Left renal pelvis (tissue), 4 donors: ENCODE measurements around the gene GSS. TPM values are rescaled to one million over a fixed set of nuclear protein-coding genes. Genes with fewer than 3 reads are reported as not detected.

Source experiments
- DNase-seq, 4 donors: peaks; one replicate each; pipeline ENCODE4 v3.0.0-alpha.2; 2013; ENCODE audit warnings: low read depth in 4 of 4, low spot score in 3 of 4
- polyA plus RNA-seq, 4 donors: library from polyadenylated mRNA; unstranded; fragments of 120-200 nt; gene quantifications; one replicate each; pipeline ENCODE4 v1.2.1, GENCODE V29; 2013; ENCODE audit not compliant: insufficient read length in 4 of 4

The GSS gene
- polyA plus RNA-seq, 4 donors = 33.1 to 56.5 (median 52.9) TPM

DNA sequence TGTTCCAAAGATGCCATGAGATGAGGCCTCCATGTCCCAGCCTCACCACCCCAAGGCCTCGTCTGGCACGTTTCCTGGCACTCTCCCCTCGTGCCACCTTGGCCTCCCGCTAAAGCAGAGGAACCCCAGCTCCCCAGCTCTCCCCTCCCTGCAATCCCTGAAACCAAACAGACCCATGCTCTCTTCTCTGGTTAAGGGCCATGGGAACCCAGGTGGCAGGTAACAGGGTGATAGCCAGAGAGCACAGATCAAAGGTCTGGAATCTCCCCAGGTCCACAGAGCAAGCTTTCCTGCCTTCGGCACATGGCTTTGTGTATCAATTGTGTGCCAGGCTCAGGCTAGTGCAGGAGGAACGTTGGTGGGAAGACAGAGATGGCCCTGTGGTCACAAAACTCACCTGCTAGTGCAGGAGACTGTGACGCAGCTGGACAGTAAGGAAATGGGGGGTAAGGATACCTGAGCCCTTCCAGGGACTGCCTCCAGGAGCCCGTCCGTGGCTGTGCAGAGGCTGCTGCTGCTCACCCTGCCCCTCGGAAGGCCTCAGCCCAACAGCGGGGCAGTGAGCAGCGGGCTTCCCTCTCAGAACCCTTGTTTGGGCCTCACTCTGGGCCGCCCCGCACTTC, 39.0 kb upstream of the GSS start:
- no peak for DNase-seq

DNA sequence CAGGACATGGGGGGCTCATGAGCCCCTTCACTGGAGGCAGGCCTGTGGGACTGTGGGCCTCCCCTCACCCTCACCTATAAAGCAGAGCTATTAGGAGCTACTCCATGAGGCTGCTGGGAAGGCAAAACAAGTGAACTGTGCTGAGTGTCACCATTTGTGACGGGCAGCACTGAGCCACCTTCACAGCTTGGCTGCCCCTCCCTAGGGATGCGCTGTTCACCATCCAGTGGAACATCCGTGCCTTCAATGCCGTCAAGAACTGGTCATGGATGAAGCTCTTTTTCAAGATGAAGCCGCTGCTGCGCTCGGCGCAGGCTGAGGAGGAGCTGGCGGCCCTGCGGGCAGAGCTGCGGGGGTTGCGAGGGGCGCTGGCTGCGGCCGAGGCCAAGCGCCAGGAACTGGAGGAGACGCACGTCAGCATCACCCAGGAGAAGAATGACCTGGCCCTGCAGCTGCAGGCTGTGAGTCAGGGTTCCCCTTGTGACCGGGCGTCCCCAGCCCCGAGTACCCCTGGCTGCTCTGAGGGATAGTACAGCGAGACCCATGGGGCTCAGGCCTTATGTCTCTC, 38.4 kb upstream of the GSS start:
- DNase-seq = no peak

DNA sequence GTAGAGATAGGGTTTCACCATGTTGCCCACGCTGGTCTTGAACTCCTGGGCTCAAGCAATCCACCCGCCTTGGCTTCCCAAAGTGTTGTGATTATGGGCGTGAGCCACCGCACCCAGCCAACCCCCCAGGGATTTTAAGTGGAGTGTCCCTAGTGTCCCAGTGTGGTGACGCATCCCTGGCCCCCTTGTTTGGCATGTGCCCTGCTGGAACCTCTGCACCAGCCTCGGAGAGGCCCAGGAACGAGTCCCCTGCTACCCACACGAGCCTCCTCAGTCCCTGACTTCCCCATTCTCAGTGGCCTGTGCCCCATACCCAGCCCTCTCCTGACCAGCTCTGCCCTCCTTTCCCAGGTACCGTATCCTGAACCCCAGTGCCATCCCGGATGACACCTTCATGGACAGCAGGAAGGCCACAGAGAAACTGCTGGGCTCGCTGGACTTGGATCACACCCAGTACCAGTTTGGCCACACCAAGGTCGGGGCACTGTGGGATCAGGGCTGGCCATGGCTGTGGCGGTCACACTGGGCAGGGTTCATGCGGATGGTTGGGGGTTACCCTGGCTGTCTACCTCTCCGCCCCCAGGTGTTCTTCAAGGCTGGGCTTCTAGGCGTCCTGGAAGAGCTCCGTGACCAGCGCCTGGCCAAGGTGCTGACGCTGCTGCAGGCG, 37.3 kb upstream of the GSS start:
- no peak for DNase-seq

DNA sequence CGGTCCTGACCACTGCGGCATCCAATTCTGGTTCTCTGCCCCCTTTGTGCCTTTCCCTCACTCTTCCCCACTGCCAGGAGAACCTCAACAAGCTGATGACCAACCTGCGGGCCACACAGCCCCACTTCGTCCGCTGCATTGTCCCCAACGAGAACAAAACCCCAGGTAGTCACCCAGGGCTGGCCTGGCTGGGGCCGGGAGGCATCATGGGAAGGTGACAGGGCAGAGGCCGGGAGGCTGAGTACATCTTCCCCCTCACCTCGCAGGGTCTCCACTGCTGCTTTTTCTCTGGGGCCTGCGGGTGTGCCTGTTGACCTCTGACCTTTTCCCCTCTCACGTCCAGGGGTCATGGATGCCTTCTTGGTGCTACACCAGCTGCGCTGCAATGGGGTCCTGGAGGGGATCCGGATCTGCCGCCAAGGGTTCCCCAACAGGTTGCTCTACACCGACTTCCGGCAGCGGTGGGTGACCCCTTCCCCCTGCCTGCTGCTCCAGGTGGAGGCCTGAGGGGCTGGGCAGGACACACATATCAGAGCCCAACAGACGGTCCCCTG, 35.1 kb upstream of the GSS start:
- DNase-seq = no peak

DNA sequence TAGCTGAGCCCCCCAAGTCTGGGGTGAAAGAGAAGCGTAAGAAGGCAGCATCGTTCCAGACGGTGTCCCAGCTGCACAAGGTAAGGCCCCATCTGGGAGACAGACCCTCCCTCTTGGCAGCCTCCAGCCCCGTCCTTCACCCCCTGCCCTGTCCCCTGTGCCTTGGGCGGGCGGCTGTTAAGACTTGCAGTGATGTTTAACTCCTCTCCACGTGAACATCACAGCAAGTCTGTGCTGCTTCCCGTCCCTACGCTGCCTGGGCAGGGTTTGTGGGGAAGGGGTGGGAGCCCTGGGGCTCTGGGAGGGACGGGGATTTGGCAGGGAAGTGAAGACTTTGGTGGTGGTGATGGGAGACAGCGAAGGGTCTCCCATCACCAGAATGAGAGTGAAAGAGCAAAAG, 34.6 kb upstream of the GSS start:
- DNase-seq = no peak

DNA sequence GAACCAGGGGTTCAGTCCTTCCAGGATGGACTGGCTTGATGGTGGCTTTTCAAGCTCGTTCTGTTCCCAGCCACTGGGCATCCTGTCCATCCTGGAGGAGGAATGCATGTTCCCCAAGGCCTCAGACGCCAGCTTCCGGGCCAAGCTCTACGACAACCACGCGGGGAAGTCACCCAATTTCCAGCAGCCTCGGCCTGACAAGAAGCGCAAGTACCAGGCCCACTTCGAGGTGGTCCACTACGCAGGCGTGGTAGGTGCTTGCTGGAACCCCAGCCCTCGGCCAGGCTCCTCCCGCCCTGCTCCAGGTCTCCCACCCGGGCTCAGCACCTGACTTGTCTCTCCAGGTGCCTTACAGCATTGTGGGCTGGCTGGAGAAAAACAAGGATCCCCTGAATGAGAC, 34.1 kb upstream of the GSS start:
- no peak for DNase-seq

DNA sequence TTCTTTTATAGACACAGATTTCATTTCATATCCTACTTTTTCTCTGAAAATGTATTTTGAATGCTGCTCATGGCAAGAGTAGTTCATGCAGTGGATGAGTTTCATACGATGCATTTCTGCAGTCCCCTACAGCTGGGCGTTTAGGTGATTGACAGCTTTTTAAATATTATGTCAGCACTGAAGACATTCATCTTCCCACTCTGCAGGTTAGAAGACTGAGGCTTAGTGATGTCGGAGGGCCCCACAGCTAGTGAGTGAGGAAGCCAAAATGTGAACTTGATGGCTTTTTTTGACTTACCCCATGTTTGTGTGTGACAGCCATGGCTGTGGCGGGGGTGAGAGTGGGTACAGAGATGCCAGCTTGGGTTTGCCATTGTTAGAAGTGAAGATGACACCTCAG, 33.5 kb upstream of the GSS start:
- DNase-seq = no peak

DNA sequence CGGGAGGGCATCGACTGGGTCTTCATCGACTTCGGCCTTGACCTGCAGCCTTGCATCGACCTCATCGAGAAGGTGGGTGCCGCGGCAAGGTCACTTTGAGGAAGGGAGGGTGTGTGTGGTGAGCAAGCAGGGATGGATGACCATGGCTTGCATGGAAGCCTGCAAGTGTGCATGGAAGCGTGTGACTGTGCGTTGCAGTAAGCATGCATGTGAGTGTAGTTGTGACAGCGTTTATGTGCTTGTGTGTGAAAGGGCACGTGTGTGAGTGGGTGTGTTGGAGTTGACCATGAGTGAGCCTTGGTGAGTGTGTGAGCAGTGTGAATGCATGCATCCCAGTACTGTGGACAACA, 32.6 kb upstream of the GSS start:
- no peak for DNase-seq

DNA sequence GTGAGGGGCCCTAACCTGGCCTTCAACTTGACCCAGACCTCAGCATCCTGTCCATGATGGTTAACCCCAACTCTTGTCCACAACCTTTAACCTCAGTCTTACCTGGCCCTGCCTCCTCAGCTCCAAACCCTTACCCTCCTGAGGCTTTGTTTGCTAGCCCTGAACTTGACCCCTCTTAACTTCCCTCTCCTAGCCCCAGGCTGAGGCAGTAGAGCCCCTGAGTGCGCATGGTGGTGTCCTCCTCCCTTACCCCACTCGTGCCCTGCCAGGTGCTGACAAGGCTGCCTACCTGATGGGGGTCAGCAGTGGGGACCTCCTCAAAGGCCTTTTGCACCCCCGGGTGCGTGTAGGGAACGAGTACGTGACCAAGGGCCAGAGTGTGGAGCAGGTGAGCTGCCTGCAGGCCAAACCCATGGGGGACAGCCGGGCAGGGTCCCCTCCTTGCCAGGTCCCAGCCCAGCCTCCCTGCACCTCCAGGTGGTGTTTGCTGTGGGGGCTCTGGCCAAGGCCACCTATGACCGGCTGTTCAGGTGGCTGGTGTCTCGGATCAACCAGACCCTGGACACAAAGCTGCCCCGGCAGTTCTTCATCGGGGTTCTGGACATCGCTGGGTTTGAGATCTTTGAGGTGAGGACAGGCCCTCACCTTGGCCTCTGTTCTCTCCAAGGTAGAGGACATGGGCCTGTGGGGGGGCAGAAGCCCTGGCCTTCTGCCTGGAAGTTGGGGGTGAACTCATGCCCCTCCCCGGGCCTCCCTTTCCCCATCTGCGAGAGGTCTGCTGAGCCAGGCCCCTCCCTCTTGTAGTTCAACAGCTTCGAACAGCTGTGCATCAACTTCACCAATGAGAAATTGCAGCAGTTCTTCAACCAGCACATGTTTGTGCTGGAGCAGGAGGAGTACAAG, 31.9 kb upstream of the GSS start:
- no peak for DNase-seq

DNA sequence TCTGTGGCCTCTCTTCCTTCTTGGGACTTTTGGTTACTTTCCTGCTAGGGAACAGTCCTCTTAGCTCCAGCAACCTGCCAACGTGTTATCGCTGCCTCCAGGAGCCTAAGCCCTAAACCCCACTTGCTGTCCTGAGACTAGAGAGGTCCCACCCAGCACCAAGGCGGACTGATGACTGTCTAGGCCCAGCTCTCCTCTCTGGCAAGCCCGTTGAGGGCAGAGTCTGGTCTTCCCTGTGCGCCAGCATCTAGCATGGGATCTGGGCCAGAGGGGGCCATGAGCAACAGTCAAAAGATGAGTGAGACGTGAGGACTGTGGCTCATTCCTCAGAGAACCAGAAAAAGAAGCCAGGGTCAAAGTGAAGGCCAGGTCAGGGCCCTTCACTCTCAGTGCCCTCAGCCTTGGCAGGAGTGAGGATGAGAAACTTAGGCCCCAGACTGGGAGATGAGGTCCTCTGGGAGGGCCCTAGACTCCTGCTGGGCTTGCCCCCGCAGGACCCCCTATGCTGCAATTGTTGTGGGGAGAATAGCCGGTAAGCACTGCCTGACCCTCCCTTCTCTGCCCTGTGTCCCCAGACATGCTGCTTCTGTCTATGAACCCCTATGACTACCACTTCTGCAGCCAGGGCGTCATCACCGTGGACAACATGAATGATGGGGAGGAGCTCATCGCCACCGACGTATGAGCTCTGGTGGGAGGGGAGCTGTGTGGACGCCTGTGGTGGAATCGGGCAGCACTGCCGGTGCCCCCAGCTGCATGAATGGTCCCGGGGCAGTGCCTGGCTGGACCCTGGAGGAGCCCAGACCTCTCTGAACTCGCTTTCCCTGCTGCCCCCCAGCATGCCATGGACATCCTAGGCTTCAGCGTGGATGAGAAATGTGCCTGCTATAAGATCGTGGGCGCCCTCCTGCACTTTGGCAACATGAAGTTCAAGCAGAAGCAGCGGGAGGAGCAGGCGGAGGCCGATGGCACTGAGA, 31.0 kb upstream of the GSS start:
- no peak for DNase-seq

DNA sequence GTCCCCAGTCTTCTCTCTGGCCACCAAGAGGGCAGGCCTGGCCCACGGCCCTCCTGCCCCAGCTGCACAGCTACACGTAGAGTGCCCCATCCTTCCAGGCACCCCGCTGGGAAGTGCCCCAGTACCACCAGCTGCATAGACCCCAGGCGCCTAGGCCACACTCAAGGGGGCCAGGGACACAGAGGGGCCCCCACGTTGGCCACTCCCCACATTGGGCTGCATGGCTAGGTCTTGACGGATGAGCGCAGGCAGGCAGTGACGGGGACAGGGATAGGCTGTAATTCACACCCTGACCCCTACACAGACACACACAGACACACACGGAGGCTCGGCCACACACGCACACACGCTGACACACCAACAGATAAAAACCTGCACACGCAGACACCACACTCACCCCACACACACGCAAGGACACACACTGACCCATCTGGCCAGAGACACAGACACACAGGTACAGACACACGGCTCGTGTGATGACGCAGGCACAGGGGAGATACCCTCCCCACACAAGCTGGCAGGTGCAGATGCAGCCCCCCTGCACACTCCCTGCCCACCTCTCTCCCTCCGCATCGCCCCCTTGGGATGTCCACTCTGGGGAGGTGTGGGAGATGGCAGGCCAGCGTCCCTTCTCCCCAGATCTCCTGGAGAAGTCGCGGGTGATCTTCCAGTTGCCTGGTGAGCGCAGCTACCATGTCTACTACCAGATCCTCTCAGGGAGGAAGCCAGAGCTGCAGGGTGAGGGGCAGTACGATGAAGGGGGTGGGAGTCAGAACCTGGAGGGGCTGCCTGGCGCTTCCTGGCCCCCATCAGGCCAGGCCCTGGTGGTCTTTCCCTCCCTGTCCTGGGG, 30.1 kb upstream of the GSS start:
- no peak for DNase-seq

DNA sequence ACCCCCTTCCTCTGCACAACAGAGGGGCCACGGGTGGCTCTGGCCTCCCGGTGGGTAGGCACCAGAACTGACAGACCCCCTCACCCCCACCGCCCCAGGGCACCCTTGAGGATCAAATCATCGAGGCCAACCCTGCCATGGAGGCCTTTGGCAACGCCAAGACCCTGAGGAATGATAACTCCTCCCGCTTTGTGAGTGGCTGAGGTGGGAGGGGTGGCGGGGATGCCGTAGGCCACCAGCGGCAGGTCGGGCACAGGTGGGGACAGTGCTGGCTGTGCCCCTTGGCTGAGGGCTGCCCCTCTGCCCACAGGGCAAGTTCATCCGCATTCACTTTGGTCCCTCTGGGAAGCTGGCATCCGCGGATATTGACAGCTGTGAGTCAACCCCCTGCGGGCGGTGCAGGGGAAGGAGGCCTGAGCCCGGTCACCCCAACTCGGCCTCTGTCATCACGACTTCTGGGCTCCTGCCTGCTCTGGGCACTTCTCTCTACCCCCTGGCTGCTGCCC, 29.2 kb upstream of the GSS start:
- DNase-seq = no peak

DNA sequence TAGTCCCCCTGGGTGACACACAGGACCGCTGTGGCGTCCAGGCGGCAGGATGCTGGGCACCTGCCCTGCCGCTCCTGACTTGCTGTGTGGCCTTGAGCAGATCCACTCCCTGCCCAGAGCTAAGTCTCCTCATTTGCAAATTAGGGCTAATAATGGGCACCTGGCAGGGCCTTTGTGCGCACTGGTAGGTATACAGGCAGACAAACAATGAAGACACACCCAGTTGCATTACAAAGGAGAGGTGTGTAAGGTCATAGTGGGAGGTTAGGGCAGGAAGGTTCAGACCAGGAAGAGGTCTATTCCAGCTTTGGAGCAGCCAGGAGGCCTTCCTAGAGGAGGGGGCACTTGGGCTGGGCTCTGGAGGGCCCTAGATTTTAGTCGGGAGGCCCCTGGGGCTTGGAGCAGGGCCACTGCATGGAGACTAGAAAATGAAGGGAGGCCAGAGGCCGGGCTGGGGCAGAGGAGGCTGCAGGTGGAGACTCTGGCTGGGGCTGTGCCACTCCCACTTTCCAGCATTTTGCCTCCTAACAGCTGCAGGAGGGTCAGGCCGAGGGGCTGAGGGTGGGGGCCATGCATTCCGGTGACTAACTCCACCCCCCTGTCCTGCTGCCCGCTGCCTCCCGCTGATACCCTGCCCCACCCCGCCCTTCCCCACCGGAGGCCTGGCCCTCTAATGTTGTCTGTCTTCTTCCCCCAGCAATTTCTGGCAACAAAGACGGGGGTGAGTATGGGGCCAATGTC, 28.6 kb upstream of the GSS start:
- DNase-seq = no peak

DNA sequence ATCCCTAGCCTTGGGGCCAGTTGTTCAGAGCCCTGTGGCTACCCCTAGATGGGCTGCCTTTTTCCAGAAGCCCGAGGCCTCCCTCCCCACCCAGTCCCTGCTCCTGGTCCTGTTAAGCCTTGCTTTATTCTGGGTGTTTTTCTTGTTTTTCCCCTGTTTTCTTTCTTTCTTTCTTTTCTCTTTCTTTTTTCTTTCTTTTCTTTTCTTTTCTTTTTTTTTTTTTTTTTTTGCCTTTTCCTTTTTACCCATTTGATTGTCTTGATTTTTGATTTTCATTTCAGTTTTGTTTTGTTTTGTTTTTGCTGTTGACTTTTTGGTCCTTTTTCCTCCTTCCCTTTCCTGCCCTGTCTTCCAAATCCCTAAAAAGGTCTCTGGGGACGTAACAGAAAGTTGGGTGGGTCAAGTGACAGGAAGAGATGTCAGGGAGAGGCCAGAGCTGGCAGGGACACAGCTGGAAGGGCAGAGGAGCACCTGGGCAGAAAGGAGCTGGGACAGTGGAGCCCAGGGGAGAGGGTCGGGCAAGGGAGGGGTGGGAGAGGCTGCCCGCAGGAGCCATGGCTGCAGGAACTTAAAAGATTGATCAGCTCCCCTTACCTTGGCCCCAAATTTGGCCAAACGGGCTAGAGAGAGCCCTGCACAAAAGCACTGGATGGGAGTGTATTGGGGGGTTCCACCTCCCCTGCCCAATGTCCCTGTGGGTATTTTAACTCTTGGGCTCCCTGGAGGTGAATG, 27.6 kb upstream of the GSS start:
- DNase-seq = no peak

DNA sequence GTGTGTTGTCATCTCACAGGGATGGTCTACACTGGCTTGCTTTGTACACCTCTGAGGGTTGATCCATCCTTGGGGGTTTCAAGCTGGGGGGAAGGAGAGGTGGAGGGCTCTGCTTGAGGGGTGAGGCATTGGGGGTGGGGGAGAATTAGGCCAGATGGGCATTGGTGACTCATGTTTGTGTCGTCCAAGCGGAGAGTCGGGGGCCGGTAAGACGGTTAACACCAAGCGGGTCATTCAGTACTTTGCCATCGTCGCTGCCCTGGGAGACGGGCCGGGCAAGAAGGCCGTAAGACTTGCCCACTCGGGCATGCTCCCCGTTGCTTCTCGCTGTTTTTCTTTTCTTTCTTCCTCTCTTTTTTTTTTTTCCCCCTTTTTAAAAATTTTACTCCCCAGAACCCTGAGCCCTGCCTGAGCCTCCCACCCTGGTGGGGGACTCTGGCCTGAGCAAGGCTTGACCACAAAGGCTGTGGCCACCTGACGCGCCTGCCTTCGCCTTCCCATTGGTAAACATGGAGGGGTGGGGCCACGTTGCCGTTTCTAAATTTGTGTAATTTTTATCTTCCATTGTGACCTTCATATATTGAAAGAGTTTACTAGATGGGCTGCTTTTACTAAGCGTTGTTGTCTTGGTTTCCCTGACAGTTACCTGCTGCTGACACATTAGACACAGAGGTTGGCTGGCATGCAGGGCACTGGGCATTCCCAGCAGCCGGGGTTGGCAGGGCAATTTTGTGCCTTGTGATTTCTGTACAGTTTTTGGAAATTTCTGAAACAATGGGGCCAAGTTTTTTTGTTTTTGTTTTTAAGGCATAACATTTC, 26.9 kb upstream of the GSS start:
- no peak for DNase-seq

DNA sequence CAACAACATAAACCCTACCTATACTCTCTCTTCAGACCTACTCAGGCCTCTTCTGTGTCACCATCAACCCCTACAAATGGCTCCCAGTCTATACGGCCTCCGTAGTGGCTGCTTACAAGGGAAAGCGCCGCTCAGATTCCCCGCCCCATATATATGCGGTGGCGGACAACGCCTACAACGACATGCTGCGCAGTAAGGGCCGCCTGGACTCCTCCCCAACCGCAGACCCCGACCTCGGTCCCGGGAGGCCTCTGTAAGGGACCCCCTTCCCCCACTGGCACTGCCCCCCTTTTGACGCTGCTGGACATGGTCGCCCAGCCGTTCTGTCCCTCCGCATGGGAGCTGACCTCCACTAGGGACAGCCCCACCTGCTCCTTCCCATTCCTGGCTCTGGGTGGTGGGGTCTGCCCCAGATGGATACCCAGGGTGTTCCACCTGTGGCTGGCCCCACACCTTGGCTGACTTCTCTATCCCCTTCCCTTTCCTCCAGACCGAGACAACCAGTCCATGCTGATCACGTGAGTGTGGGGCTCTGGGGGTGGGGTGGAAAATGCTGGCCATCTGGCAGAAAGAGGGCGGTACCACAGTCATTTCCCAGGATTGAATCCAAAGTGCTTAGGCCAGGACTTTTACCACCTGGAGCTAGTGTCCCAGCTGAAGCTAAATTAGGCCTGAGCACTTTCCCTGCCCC, 25.1 kb upstream of the GSS start:
- no peak for DNase-seq
